OCI-LY1 (cell line): ENCODE results near the gene PRXL2C.
A peak's percentile ranks its signal among the peaks of the same experiment; 100 is the strongest.

Experiments used
- H2AFZ ChIP-seq: fragments of 200-600 bp; sonication (generic), shearing (Covaris generic); 2 replicates; pipeline ENCODE4 v1.6.0; 2014; ENCODE audit warnings: antibody characterized with exemption, mild to moderate bottlenecking, low read length
- H3F3A ChIP-seq: fragments of 200-600 bp; sonication (generic), shearing (Covaris generic); 2 replicates; pipeline ENCODE4 v1.6.0; 2014; ENCODE audit warnings: mild to moderate bottlenecking, antibody characterized with exemption, low read length, moderate library complexity; ENCODE audit not compliant: insufficient read depth
- H3K27ac ChIP-seq: fragments of 200-600 bp; sonication (generic); 2 replicates; pipeline ENCODE4 v1.5.1; 2014; ENCODE audit warnings: low read length, mixed run types, mild to moderate bottlenecking, low read depth; ENCODE audit not compliant: poor library complexity, severe bottlenecking
- H3K27me3 ChIP-seq: fragments of 200-600 bp; sonication (generic); 2 replicates; pipeline ENCODE4 v1.6.0; 2014; ENCODE audit warnings: antibody characterized with exemption, mild to moderate bottlenecking, low read length, moderate library complexity; ENCODE audit not compliant: insufficient read depth
- H3K36me3 ChIP-seq: fragments of 200-600 bp; sonication (generic); 2 replicates; pipeline ENCODE4 v1.6.1; 2014; ENCODE audit warnings: mild to moderate bottlenecking, antibody characterized with exemption, low read length, moderate library complexity, mixed read lengths; ENCODE audit not compliant: insufficient read depth
- H3K4me1 ChIP-seq: fragments of 200-600 bp; sonication (generic); 2 replicates; pipeline ENCODE4 v1.5.1; 2014; ENCODE audit warnings: mild to moderate bottlenecking, low read length, moderate library complexity; ENCODE audit not compliant: insufficient read depth, severe bottlenecking
- H3K4me2 ChIP-seq: fragments of 200-600 bp; sonication (generic), shearing (Covaris generic); 2 replicates; pipeline ENCODE4 v1.6.1; 2014; ENCODE audit warnings: low read length
- H3K4me3 ChIP-seq: fragments of 200-600 bp; sonication (generic); 2 replicates; pipeline ENCODE4 v1.5.1; 2014; ENCODE audit warnings: low read length, low read depth, mild to moderate bottlenecking, mixed read lengths; ENCODE audit not compliant: poor library complexity, severe bottlenecking
- H3K79me2 ChIP-seq: fragments of 200-600 bp; shearing (Covaris generic); 2 replicates; pipeline ENCODE4 v1.6.1; 2016; ENCODE audit warnings: mixed run types, low read length, mixed read lengths; ENCODE audit not compliant: insufficient read depth
- H3K9ac ChIP-seq: fragments of 200-600 bp; sonication (generic), shearing (Covaris generic); 2 replicates; pipeline ENCODE4 v1.6.1; 2014; ENCODE audit warnings: mild to moderate bottlenecking, low read length, mixed read lengths
- H3K9me2 ChIP-seq: fragments of 200-600 bp; sonication (generic), shearing (Covaris generic); 2 replicates; pipeline ENCODE4 v1.6.1; 2014; ENCODE audit warnings: low read depth, mild to moderate bottlenecking, low read length, mixed read lengths
- H3K9me3 ChIP-seq: fragments of 200-600 bp; shearing (Covaris generic); 2 replicates; pipeline ENCODE4 v1.6.1; 2014; ENCODE audit warnings: low read length, mixed read lengths
- H4K20me1 ChIP-seq: fragments of 200-600 bp; sonication (generic), shearing (Covaris generic); 2 replicates; pipeline ENCODE4 v1.6.0; 2016; ENCODE audit warnings: mild to moderate bottlenecking, low read length; ENCODE audit not compliant: insufficient read depth
- CTCF ChIP-seq: fragments of 200-600 bp; sonication (generic), shearing (Covaris generic); IDR thresholded peaks from 2 replicates; pipeline ENCODE4 v1.5.1; 2017; ENCODE audit warnings: mild to moderate bottlenecking, antibody characterized with exemption, low read length, moderate library complexity, mixed read lengths
- EZH2 ChIP-seq: fragments of 200-600 bp; sonication (generic), shearing (Covaris generic); IDR thresholded peaks from 2 replicates; pipeline ENCODE4 v1.8.0; 2017; ENCODE audit warnings: borderline replicate concordance, mixed run types, mild to moderate bottlenecking, antibody characterized with exemption, low read length, moderate library complexity, mixed read lengths

The PRXL2C gene

GRCh38 chr9:96660692-96661248 lies 5.7 kb upstream of the PRXL2C start:
- Histone ChIP-seq H2AFZ (no peak overlapping the region), H3K36me3 (no peaks in the 10 kb centered on the region)

GRCh38 chr9:96654450-96655197 lies 493 bp downstream of the PRXL2C start:
- H3K9me3 ChIP-seq: no peaks in the 10 kb centered on the region
- H3K4me1 ChIP-seq: peaks cover 7% of the 10 kb centered on the region
- no peaks in the 10 kb centered on the region for H3K9me2 ChIP-seq
- no peaks in the 10 kb centered on the region for H3K27me3 ChIP-seq
- 0 out of 2 replicates have a peak overlapping the region, but pooled peaks have one; percentile 25 for H2AFZ ChIP-seq
- H4K20me1 ChIP-seq: no peaks in the 10 kb centered on the region
- H3K27ac ChIP-seq: peak overlapping the region; percentile 27
- H3K9ac ChIP-seq: peak overlapping the region; percentile 67
- H3F3A ChIP-seq: peaks cover 3% of the 10 kb centered on the region; the same call in 1 of the 2 replicates
- H3K4me2 ChIP-seq: peak overlapping the region; percentile 72
- H3K4me3 ChIP-seq: peak overlapping the region; percentile 72
- peaks cover 10% of the 10 kb centered on the region; the same call in 1 of the 2 replicates for H3K36me3 ChIP-seq
- no peak for TF ChIP-seq EZH2
- TF ChIP-seq CTCF: no peak
- no peaks in the 10 kb centered on the region for H3K79me2 ChIP-seq

More at GRCh38 chr9:96660692-96661248, 5.7 kb upstream of the PRXL2C start:
- H3F3A ChIP-seq: no peaks in the 10 kb centered on the region
- no peak overlapping the region for H3K4me2 ChIP-seq
- TF ChIP-seq EZH2 (no peak), CTCF (no peak)
- peaks cover 3% of the 10 kb centered on the region for H3K4me1 ChIP-seq
- H3K4me3 ChIP-seq: no peak overlapping the region
- no peaks in the 10 kb centered on the region for H3K9me3 ChIP-seq
- H3K27me3 ChIP-seq: no peaks in the 10 kb centered on the region
- H3K27ac ChIP-seq: no peak overlapping the region
- no peaks in the 10 kb centered on the region for H3K9me2 ChIP-seq
- no peak overlapping the region for H3K9ac ChIP-seq
- no peaks in the 10 kb centered on the region for H4K20me1 ChIP-seq
- no peaks in the 10 kb centered on the region for H3K79me2 ChIP-seq

GRCh38 chr9:96651626-96652025 lies 3.5 kb downstream of the PRXL2C start:
- Histone ChIP-seq H3K27ac (no peak overlapping the region), H3K36me3 (peaks cover 15% of the 10 kb centered on the region; the same call in 1 of the 2 replicates), H4K20me1 (no peaks in the 10 kb centered on the region), H3K9me3 (no peaks in the 10 kb centered on the region), H2AFZ (no peak overlapping the region), H3K9ac (no peak overlapping the region), H3K4me2 (no peak overlapping the region), H3K4me1 (peaks cover 17% of the 10 kb centered on the region), H3K79me2 (no peaks in the 10 kb centered on the region), H3K4me3 (no peak overlapping the region), H3K27me3 (no peaks in the 10 kb centered on the region), H3K9me2 (no peaks in the 10 kb centered on the region), H3F3A (peaks cover 3% of the 10 kb centered on the region; the same call in 1 of the 2 replicates)
- TF ChIP-seq EZH2 (no peak), CTCF (peak; percentile 65)
